B cell (primary cell): Measurements from ENCODE around the gene ARF5.

Source experiments
- CTCF ChIP-seq: fragments of 200-600 bp; IDR thresholded peaks from one replicate; pipeline ENCODE4 v1.8.0; 2022; ENCODE audit warnings: antibody characterized with exemption, mild to moderate bottlenecking
- EZH2 ChIP-seq: IDR thresholded peaks from 2 replicates; pipeline ENCODE4 v1.6.1; 2012; ENCODE audit warnings: borderline replicate concordance, low read depth, mild to moderate bottlenecking, moderate library complexity, low read length; ENCODE audit not compliant: insufficient read depth, poor library complexity, severe bottlenecking

DNA sequence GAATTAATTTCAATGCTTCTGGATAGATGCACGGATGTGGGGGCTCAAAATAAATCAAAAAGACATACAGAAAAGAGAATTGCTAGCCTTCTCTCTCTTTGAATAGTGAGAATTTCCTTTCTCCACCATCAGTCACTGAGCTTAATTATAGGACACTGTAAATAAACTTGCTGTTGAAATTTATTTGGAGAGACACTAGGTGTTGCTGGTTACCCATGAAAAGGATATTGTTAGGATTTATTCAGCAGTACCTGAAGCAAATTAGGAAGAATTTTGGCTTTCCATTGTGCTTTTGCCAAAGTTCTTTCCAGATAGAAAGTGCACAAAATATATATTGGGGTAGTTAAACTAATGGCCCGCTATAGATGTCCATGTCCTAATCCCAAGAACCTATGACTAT, 30.4 kb upstream of the ARF5 start:
- TF ChIP-seq EZH2 (no peak), CTCF (no peak)
